GM23248 (cell line): ENCODE measurements around the gene NUP98. TPM values are rescaled to one million over a fixed set of nuclear protein-coding genes. Genes with fewer than 3 reads are reported as not detected.

ENCODE experiments used
- DNase-seq: peaks from one replicate; pipeline ENCODE4 v3.0.0-alpha.2; 2015
- H2AFZ ChIP-seq: fragments of 200-600 bp; sonication (generic); 2 replicates; pipeline ENCODE4 v1.6.1; 2016; ENCODE audit warnings: antibody characterized with exemption
- H3F3A ChIP-seq: fragments of 200-600 bp; sonication (generic); 2 replicates; pipeline ENCODE4 v1.6.1; 2016; ENCODE audit warnings: mild to moderate bottlenecking, antibody characterized with exemption, mixed run types; ENCODE audit not compliant: insufficient read depth
- H3K27ac ChIP-seq: fragments of 200-600 bp; sonication (generic); 2 replicates; pipeline ENCODE4 v1.5.1; 2016; ENCODE audit warnings: mild to moderate bottlenecking
- H3K27me3 ChIP-seq: fragments of 200-600 bp; sonication (generic); replicated peaks from 2 replicates; pipeline ENCODE4 v1.6.1; 2016; ENCODE audit warnings: mild to moderate bottlenecking; ENCODE audit not compliant: insufficient read depth
- H3K36me3 ChIP-seq: fragments of 200-600 bp; sonication (generic); 2 replicates; pipeline ENCODE4 v1.6.1; 2016; ENCODE audit warnings: low read depth, mild to moderate bottlenecking
- H3K4me1 ChIP-seq: fragments of 200-600 bp; sonication (generic); 2 replicates; pipeline ENCODE4 v1.6.1; 2016; ENCODE audit warnings: mild to moderate bottlenecking; ENCODE audit not compliant: insufficient read depth
- H3K4me2 ChIP-seq: fragments of 200-600 bp; sonication (generic); one replicate; pipeline ENCODE4 v1.6.1; 2016; ENCODE audit warnings: mild to moderate bottlenecking; ENCODE audit not compliant: unreplicated experiment
- H3K4me3 ChIP-seq: fragments of 200-600 bp; sonication (generic); 2 replicates; pipeline ENCODE4 v1.5.1; 2016; ENCODE audit warnings: mild to moderate bottlenecking
- H3K79me2 ChIP-seq: fragments of 200-600 bp; sonication (generic); 2 replicates; pipeline ENCODE4 v1.6.1; 2016; ENCODE audit warnings: mild to moderate bottlenecking; ENCODE audit not compliant: insufficient read depth
- H3K9ac ChIP-seq: fragments of 200-600 bp; sonication (generic); 2 replicates; pipeline ENCODE4 v1.6.1; 2016; ENCODE audit warnings: mild to moderate bottlenecking
- H3K9me2 ChIP-seq: fragments of 200-600 bp; sonication (generic); 2 replicates; pipeline ENCODE4 v1.6.1; 2016; ENCODE audit warnings: mixed run types, mild to moderate bottlenecking, moderate library complexity; ENCODE audit not compliant: insufficient read depth
- H3K9me3 ChIP-seq: fragments of 200-600 bp; sonication (generic); one replicate; pipeline ENCODE4 v1.6.1; 2017; ENCODE audit warnings: low read depth
- H4K20me1 ChIP-seq: fragments of 200-600 bp; sonication (generic); 2 replicates; pipeline ENCODE4 v1.6.0; 2016; ENCODE audit not compliant: insufficient read depth
- EZH2 ChIP-seq: fragments of 200-600 bp; sonication (generic); IDR thresholded peaks from 2 replicates; pipeline ENCODE4 v1.6.1; 2018; ENCODE audit warnings: antibody characterized with exemption, mild to moderate bottlenecking; ENCODE audit not compliant: insufficient read depth, poor library complexity, severe bottlenecking
- EZH2phosphoT487 ChIP-seq: fragments of 200-600 bp; sonication (generic); IDR thresholded peaks from 2 replicates; pipeline ENCODE4 v1.6.1; 2018; ENCODE audit warnings: antibody characterized with exemption, moderate library complexity, mild to moderate bottlenecking, low read depth; ENCODE audit not compliant: insufficient read depth
- WGBS, 2 experiments: methylation state at CpG; one replicate each; pipeline ENCODE4 v1.1.6; 2015 to 2017; ENCODE audit warnings: low lambda C conversion rate in 2 of 2, low coverage in 1 of 2; ENCODE audit errors: missing lambda C conversion rate in 2 of 2; 5-methylcytosine and 5-hydroxymethylcytosine counted together
- in situ Hi-C: fragments of 300-500 bp; cut with MboI; formaldehyde crosslinking; loops from 2 replicates; pipeline ENCODE4 v1.15.0; 2020
- polyA plus RNA-seq: library from polyadenylated mRNA; unstranded; fragments of >200 nt; fragmentation: Nextera tagmentation; extraction: Ambion mirVana; gene quantifications from 2 replicates; pipeline ENCODE4 v1.2.1, GENCODE V29; 2016
- total RNA-seq: library from RNA; depleted of rRNA; stranded (reverse); fragments of >200 nt; shearing (Covaris generic); gene quantifications from 2 replicates; pipeline ENCODE4 v1.2.3, GENCODE V29; 2014

Gene NUP98
- total and polyA plus RNA-seq, 2 experiments from 2014 or later, result 30.5 to 79.3 TPM

DNA sequence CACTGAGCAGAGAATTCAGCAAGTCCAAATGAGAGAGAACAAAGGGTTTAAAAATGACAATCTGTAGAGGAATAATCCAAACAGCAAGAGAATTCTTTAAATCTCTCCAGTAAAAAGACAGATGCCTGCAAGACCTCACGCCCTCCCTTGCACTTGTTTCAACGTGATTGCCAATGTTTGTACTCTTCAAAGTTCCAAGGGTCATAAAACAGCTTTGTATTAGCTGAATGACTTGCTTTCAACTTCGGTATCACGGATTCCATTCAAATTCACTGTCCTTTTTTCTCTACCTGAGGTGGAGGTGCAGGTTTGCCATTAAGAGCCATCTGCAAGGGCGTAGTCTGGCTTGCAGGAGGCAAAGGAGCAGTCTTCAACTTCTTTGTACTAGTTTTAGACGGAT lies 85.1 kb downstream of the NUP98 start:
- Histone ChIP-seq H3K9me2 (no peaks in the 10 kb centered on the region), H3K9me3 (no peaks in the 10 kb centered on the region), H2AFZ (no peak overlapping the region), H3K4me1 (peaks cover 19% of the 10 kb centered on the region), H3K79me2 (peaks cover 42% of the 10 kb centered on the region), H3K27me3 (no peaks in the 10 kb centered on the region), H3K36me3 (peaks cover 73% of the 10 kb centered on the region), H3K9ac (no peak overlapping the region), H3K4me3 (no peak overlapping the region), H3K27ac (no peak overlapping the region), H3K4me2 (no peak overlapping the region), H3F3A (peaks cover 16% of the 10 kb centered on the region; the same call in 1 of the 2 replicates), H4K20me1 (no peaks in the 10 kb centered on the region)
- TF ChIP-seq EZH2phosphoT487 (no peak), EZH2 (no peak)
- WGBS, 2 experiments, result 85 to 89% methylated on average over 6 of the region's 6 CpGs
- DNase-seq, result no peak
- in situ Hi-C loops, result no loop called here

DNA sequence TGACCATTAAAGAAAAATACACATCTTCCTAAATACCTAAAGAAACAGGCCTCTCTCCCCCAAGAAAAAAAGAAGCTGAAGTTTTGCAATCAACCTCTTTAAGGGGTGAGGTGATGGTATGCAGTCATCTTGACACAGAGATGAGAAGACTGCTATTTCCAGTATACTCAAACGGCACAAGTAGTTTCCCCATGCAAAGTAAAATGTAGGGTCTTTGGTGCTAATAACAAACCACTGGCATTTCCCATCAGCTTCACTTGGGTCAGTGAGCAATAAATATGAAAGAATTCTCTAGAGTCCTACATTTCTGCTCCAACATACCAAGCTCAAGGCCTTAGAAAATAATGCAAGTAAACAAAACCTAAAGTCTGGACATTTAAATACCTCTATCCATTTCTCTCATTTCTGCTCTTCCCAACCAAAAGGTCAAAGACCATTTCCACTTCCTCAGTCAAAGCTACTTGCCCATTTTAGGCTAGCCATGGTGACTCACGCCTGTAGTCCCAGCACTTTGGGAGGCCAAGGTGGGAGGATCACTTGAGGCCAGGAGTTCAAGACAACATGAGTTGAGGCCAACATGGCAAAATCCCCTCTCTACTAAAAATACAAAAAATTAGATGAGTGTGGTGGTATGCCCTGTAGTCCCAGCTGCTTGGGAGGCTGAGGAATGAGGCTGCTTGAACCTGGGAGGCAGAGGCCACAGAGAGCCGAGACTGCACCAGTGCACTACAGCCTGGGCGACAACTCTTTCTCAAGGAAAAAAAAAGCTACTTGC lies 86.7 kb downstream of the NUP98 start:
- DNase-seq, result peak; percentile 40
- Histone ChIP-seq H3K27me3 (no peaks in the 10 kb centered on the region), H3K4me2 (no peak overlapping the region), H2AFZ (no peak overlapping the region), H3K9me2 (no peaks in the 10 kb centered on the region), H3K9me3 (no peaks in the 10 kb centered on the region), H3K9ac (0 out of 2 replicates have a peak overlapping the region, but pooled peaks have one; percentile 10), H3K4me3 (no peak overlapping the region), H3K79me2 (peaks cover 37% of the 10 kb centered on the region), H3K36me3 (peaks cover 60% of the 10 kb centered on the region), H3F3A (peaks cover 16% of the 10 kb centered on the region; the same call in 1 of the 2 replicates), H3K4me1 (peaks cover 22% of the 10 kb centered on the region), H3K27ac (peak overlapping the region; percentile 52), H4K20me1 (no peaks in the 10 kb centered on the region)
- in situ Hi-C loops, result no loop called here
- WGBS, 2 experiments, result 87 to 88% methylated on average over 4 of the region's 4 CpGs
- TF ChIP-seq EZH2phosphoT487, result no peak
- TF ChIP-seq EZH2, result no peak

DNA sequence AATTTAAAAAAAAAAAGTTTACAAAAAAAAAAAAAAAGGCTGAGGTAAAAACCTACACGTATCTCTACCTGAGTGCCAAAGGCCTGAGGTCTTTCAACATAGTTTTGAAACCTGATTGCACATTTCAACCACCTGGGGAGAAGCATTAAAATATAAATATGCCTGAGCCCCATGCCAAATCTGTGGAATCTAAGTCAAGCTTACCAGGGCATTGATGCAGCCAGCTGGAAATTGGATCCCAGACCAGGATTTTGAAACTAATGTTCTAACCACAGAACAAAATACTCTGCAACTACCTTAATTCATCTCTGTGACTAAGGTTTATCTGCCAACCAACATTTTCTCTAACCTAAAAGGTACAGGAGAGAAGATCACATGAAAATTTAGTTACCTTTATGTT lies 87.4 kb downstream of the NUP98 start:
- Histone ChIP-seq H3K79me2 (peaks cover 33% of the 10 kb centered on the region), H3K4me2 (no peak overlapping the region), H3K4me3 (no peak overlapping the region), H3F3A (peaks cover 16% of the 10 kb centered on the region; the same call in 1 of the 2 replicates), H3K9me3 (no peaks in the 10 kb centered on the region), H4K20me1 (no peaks in the 10 kb centered on the region), H2AFZ (no peak overlapping the region), H3K27ac (peak overlapping the region; percentile 52), H3K9me2 (no peaks in the 10 kb centered on the region), H3K27me3 (no peaks in the 10 kb centered on the region), H3K9ac (0 out of 2 replicates have a peak overlapping the region, but pooled peaks have one; percentile 10), H3K4me1 (peaks cover 22% of the 10 kb centered on the region), H3K36me3 (peaks cover 62% of the 10 kb centered on the region)
- DNase-seq, result peak; percentile 43
- in situ Hi-C loops, result no loop called here
- TF ChIP-seq EZH2phosphoT487 (no peak), EZH2 (no peak)
- WGBS, 2 experiments, result 95 to 100% methylated on average over 1 of the region's 1 CpG

DNA sequence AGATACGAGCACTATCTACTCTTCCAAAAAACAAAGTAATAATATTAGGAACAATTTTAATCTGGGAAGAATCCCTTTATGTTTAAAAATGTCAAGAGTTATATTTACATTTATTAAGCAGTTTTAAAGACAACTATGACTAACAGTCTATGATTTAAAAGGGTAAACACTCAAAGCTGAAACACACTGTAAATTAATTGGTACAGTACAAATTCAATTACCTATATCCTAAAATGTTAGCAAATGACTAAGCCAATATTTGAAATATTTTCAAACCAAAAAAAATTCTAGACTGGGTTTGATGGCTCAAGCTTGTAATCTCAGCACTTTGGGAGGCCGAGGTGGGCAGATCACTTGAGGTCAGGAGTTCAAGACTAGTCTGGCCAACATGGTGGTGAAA lies 90.2 kb downstream of the NUP98 start:
- in situ Hi-C loops, result no loop called here
- TF ChIP-seq EZH2phosphoT487 (no peak), EZH2 (no peak)

More for the DNA sequence above, 90.2 kb downstream of the NUP98 start:
- Histone ChIP-seq H3K9me3 (no peaks in the 10 kb centered on the region), H2AFZ (no peak overlapping the region), H3K9me2 (no peaks in the 10 kb centered on the region), H3K27ac (peak overlapping the region; percentile 4; the same call in 1 of the 2 replicates), H4K20me1 (no peaks in the 10 kb centered on the region), H3K4me2 (peak overlapping the region; percentile 29), H3K79me2 (peaks cover 33% of the 10 kb centered on the region), H3K36me3 (peaks cover 64% of the 10 kb centered on the region), H3F3A (peaks cover 16% of the 10 kb centered on the region; the same call in 1 of the 2 replicates), H3K9ac (no peak overlapping the region), H3K4me1 (peaks cover 22% of the 10 kb centered on the region), H3K27me3 (no peaks in the 10 kb centered on the region), H3K4me3 (no peak overlapping the region)
- WGBS, 2 experiments, result 54 to 62% methylated on average over 2 of the region's 2 CpGs
- no peak for DNase-seq
